GM18508 (cell line): Measurements from ENCODE around the gene WAPL.
A peak's percentile ranks its signal among the peaks of the same experiment; 100 is the strongest.
"Not testable (repeated sequence)": the region's sequence is repeated elsewhere in the genome, so short reads cannot be mapped to it uniquely, and the experiment has no call there.

Source experiments
- ATAC-seq: cut with Tn5 transposase; IDR thresholded peaks from one replicate; pipeline ENCODE4 v1.9.1; 2021; ENCODE audit warnings: moderate number of reproducible peaks; ENCODE audit not compliant: insufficient read depth, unreplicated experiment

Gene WAPL

DNA sequence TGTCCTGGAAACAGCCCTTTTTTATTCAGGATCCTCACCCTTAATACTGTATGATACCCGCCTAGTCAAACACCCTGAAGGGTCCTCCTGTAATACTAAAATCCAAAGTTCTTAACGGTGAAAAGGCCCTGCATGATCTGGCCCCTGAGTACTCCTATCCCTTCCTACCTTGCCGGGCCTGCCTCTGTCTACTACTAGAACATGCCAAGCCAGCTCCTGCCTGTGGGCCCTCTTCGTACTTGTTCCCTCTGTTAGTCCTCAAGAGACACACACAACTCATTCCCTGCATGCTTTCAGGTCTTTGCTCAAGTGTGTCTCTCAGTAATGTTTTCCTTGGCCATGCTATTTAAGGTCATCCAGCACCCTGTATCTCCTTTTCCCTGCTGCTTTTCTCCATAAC is 5.0 kb upstream of the WAPL start:
- no peak for ATAC-seq

- ATAC-seq, result not testable (repeated sequence)
Observed at GRCh38 chr10:86525713-86526112, 4.1 kb upstream of the WAPL start.

GRCh38 chr10:86524225-86524962 is 2.8 kb upstream of the WAPL start:
- ATAC-seq, result no peak

DNA sequence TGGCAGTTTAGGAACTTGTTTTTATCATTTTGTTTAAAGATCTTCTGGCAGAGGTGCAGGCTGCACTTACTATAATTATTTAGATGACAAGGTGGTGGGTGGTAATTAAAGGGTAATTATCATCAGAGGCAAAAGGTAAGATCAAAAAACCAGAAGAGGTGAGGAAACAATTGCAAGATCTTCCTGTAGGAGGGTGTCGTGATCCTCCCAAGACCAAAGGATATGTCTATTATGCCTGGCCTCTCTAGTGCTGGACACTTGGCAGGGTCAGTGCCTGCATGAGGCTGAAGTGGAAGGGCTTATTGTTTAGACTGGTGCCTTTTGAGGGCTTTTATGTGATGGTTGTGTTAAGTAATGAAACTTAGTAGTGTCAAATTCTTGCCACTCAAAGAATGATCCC is 1.8 kb upstream of the WAPL start:
- ATAC-seq, result no peak

GRCh38 chr10:86522510-86522855 is 891 bp upstream of the WAPL start:
- ATAC-seq, result no peak

DNA sequence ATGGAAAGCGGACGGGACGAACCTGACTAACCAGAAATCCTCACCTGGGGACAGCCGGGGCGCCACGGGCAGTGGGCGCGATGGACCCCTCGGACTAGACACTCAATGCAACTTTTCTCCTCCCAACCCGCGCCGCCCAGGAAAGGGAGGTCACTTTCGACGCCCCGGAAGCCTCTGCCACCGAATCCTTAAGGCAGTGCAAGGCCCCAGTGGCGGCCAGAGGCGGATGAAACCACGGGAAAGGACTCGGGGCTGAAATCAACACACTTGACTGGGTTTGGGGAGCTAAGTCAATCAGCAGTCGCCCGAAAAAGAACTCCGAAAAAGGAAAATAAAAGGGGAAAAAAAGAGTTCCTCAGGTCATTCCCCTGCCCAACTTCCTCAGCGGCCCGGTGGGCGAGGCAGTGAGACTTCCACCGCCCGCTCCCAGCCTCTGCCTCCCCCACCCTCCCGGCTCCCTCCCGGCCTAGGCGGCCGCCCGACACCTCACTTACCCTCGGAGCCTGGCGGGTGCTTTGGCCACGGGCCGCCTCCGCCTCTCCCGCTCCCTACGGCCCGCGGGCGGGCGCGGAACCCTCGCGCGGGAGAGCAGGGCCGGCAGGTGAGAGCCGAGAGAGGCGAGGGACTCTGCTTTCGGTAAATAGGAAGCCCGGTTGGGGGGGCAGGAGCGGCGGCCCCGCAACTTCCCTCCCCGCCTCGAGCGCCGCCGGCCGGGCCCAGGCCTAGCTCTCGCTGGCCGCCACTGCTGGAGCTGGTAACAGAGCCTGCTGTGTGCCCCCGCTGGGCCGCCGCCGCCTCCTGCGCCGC is 518 bp downstream of the WAPL start:
- peak; percentile 6 for ATAC-seq

- ATAC-seq, result no peak
Observed at GRCh38 chr10:86518781-86519180, 2.8 kb downstream of the WAPL start.

- no peak for ATAC-seq
Observed at GRCh38 chr10:86512137-86512536, 9.5 kb downstream of the WAPL start.

GRCh38 chr10:86511027-86511865 is 10.3 kb downstream of the WAPL start:
- ATAC-seq, result no peak

GRCh38 chr10:86509145-86509544 is 12.4 kb downstream of the WAPL start:
- ATAC-seq, result no peak

GRCh38 chr10:86508217-86508616 is 13.4 kb downstream of the WAPL start:
- ATAC-seq, result no peak

DNA sequence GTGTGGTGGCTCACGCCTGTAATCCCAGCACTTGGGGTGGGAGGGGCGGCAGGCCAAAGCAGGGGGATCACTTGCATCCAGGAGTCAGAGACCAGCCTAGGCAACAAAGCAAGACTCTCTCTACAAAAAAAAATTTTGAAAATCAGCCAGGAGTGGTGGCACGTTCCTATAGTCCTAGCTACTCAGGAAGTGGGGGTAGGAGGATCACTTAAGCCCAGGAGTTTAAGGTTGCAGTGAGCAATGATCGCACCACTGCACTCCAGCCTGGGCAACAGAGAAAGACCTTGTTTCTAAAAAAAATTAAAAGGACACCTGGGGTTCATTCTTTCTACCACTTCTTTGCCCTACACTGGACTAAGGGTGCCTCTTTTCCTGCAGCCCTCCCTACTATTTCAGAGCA is 15.1 kb downstream of the WAPL start:
- no peak for ATAC-seq

DNA sequence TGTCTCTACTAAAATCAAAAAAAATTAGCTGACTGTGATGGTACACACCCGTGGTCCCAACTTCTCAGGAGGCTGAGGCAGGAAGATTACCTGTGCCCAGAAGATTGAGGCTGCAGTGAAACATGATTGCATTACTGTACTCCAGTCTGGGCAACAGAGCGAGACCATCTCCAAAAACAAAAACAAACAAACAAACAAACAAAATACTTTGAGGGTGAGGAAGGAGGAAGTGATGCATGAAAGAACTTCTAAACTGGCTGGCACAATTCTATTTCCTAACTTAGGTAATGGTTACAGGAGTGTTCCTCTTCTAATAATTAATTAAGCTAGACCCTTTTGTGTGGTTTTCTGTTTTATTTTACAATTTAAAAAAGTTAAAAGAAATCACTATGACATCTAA is 15.5 kb downstream of the WAPL start:
- no peak for ATAC-seq

DNA sequence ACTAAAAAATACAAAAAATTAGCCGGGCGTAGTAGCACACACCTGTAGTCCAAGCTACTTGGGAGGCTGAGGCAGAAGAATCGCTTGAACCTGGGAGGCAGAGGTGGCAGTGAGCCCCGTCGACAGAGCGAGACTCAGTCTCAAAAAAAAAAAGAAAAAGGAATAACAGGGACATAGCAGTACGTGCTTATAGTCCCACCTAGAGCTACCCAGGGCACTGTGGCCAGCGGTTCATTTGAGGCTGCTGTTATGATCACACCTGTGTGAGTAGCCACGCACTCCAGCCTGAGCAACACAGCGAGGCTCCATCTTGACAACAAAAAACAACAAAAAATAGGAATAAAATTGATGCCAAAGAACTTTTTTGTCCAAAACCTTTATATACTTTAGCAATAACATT is 17.1 kb downstream of the WAPL start:
- no peak for ATAC-seq

DNA sequence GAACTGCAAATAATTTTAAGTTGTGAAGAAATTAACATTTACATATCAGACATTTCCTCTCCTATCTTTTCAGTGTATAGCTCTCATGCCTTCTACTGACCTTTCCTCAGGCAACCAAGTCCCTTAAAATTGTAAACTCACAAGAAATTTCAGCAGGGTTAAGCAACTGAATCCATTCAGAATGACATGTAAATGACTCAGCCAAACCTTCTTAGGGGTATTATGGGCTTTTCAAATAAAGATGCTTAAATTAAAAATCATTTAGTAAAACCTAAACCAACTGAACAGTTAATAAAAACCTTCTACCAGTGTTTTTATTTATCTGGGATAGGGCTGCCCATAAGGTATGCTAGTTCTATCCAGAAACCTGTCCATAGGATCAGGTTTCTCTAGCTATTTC is 20.7 kb downstream of the WAPL start:
- ATAC-seq, result no peak

GRCh38 chr10:86498598-86498997 is 23.0 kb downstream of the WAPL start:
- no peak for ATAC-seq

DNA sequence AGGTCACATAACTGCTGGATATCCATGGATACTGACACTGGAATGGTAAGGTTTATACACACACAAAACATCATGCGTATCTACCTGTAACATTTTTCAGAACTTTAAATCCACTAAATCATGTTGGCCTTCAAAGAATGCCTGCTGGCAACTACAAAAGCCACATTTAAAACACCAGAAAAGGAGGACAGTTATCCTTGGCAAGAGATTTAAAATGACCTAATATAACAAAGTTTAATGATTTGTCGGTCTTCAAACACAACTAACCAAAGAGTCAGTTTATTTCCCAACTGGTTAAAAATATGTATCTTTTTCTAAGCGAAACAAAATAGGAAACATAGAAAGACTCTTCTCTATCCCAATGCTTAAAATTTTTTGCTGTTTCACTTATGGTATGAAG is 24.0 kb downstream of the WAPL start:
- no peak for ATAC-seq

GRCh38 chr10:86489960-86490612 is 31.5 kb downstream of the WAPL start:
- no peak for ATAC-seq

- no peak for ATAC-seq
Observed at GRCh38 chr10:86489071-86489810, 32.4 kb downstream of the WAPL start.

GRCh38 chr10:86486856-86487255 is 34.7 kb downstream of the WAPL start:
- ATAC-seq, result no peak
